HG03097 (cell line): Measurements from ENCODE around the gene MYD88.

Experiments used
- ATAC-seq: cut with Tn5 transposase; IDR thresholded peaks from one replicate; pipeline ENCODE4 v1.9.1; 2021; ENCODE audit not compliant: unreplicated experiment, low FRiP score

The MYD88 gene

DNA sequence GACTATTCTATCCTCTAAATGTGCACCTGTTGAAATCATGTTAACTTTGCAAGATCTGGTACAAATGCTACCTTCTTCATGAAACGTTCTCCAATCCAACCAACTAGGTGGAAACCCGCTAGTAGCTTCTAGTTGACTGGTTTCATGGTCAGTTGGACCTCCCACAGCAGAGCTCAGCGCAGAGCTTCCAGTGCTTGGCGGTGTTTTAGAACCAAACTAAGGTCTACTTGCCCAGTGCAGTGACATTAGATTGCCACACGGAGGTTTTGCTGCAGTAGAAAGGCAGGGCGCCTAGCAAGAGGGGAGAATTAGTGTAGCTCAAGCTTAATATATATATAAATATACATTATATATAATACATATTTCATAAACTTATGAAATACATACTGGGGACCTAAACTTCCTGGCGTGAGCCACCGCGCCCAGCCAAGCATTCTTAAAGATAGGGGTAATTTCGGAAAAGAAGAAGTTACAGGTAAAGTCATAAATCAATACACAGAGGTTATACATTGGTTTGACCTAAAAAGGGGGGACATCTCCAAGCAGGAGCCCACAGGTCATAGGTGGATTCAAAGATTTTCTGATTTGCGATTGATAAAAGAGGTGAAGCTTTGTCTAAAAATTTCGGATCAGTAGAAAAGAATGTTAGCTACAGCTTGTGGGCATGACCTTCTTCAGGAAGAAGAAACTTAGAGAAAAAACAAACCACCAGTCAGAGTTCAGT, 24.8 kb downstream of the MYD88 start:
- ATAC-seq: no peak

DNA sequence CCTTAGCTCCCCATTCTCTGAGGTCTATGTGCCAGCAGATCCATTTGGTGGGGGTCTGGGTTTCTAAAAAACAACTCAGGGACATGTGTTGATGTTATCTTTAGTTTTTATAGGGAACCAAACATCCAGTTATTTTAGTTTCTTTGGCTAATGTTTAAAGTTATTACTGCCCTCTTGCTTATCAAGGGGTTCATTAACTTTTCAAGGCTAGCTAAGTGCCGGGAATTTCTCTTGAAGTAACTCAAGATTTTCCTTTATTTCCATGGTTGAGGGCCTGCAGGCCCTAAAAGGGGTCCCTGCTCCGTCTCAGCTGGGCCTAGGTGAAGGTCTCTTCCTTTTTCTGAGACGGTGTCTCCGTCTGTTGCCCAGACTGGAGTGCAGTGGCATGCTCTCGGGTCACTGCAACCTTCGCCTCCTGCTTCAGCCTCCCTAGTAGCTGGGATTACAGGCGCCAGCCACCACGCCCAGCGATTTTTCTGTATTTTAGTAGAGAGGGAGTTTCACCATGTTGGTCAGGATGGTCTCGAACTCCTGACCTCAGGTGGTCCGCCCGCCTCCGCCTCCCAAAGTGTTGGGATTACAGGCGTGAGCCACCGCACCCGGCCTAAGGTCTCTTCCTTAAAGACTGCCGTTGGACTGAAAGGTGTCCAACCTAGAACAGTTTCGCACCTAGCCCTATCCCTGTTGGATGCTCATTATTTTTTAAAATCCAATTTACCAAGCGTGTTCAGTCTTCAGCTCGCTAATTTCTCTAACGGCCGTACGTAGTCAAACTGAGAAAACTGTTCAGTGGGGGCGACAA, 25.6 kb downstream of the MYD88 start:
- ATAC-seq: no peak

DNA sequence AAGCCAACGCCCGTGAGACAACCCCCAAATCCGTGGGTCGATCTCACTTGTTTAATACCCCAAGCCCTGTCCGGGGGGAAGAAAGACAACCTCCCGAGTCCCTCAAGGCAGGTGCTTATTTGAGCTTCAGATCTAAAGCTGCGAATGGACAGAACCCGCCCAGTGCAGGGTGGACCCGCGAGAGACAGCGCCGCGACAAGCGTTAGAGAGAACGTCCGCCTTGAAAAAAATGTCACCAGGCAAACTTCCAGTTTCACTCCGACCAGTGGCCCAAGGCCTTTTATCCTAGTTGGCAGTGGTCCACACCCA, 26.1 kb downstream of the MYD88 start:
- ATAC-seq: no peak

DNA sequence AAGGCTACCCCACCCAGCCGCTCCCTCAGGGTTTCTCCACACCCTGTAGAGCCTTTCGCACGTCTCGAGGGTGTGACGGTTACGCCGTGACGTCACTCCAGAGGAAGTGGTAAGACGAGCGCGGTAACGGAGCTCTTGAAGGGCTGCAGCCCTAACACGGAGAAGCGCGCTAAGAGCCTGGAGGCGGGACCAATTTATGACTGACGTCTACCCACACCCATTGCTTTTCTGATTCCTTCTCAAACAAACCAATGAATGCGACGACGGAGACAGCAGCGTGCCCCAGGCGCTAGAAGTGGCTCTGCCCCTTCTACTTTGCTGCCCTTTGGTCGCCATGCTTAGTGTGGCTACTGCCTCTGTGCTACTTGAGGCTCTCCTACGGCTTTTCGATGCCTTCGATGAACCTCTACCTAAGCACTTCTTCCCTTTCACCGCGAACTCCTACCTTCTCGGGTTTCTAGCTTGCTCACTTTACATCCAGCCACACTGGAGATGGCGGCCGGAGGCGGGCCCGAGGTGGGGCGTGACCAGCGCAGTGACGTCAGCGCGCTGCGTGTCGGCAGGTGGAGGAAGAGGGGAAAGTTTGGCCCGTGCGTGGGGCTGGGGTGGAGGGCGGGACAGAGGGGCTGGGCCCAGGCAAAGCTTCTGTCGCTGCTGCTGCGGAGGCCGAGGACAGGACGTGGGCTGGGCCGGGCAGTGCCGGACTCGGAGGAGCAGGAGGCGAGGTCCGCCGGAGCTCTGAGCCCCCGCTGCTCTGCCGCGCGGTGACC, 26.7 kb downstream of the MYD88 start, which contains the start of gene OXSR1:
TSS of gene OXSR1 (plus strand) at position 586 of the 770 bp plus-strand sequence. CDS start 340 bp downstream, outside the sequence.
- peak; percentile 91 for ATAC-seq

DNA sequence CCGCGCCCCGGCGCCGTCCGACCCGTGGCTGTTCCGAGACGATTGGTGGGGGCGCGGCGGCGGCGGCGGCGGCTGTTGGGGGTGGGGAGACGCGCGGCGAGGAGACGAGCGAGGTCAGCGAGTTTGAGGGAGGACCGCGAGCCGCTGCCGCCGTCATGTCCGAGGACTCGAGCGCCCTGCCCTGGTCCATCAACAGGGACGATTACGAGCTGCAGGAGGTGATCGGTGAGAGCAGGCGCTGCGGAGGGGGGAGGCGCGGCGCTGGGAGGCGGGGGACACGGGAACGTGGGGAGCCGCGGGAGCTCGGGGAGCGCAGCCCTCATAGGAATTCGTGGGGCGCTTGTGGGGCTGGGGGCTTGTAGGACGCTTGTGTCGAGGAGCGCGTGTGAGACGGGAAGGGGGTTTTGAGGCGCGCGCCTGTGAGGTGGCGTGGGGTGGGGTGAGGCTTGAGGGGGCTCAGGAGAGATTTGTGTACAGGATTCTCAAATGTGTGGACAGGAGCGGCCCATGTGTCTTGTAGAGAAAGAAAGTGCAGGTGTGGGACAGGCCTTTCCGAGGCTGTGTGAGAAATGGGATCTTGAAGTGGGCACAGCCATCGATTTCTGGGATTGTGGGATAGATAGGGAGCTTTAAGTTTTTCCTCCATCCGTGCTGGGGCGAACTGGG, 27.4 kb downstream of the MYD88 start:
- ATAC-seq: no peak

GRCh38 chr3:38167591-38167990, 29.1 kb downstream of the MYD88 start:
- ATAC-seq: no peak

GRCh38 chr3:38168151-38169026, 29.9 kb downstream of the MYD88 start:
- no peak for ATAC-seq

GRCh38 chr3:38169027-38169317, 30.5 kb downstream of the MYD88 start:
- ATAC-seq: no peak

DNA sequence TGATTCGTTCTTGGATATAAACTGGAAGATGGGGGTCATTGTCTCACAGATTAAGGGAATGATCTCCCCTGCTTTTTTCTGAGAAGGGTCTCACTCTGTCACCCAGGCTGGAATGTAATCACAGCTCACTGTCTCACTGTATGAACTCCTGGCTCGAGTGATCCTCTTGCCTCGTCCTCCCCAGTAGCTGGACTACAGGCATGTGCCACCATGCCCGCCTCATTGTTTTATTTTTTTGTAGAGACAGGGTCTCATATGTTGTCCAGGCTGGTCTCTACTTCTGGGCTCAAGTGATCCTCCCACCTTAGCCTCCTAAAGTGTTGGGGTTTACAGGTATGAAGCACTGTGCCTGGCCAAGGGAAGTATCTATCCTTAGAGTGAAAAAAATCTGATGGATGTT, 32.3 kb downstream of the MYD88 start:
- no peak for ATAC-seq

- ATAC-seq: no peak
Observed at GRCh38 chr3:38171622-38172021, 33.2 kb downstream of the MYD88 start.

GRCh38 chr3:38173834-38174418, 35.5 kb downstream of the MYD88 start:
- ATAC-seq: no peak

- no peak for ATAC-seq
Observed at GRCh38 chr3:38177181-38177580, 38.7 kb downstream of the MYD88 start.

DNA sequence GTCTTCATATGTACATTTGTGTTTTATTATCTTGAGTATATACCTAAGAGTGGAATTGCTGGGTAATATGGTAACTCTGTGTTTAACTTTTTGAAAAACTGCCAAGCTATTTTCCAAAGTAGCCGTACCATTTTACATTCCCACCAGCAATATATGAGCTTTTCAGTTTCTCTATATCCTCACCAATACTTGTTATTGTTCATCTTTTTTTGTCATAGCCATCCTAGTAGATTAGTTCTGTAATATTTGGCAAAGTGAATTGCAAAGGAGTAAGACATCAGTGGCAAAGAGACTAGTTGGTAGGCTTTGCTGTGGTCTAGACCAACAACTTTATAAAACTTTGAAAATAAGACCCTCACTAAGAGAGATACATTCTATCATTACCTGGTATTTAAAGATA, 48.3 kb downstream of the MYD88 start:
- ATAC-seq: no peak

- ATAC-seq: no peak
Observed at GRCh38 chr3:38190481-38190881, 52.0 kb downstream of the MYD88 start.
